ENCODE data around the gene ILKAP. TPM values are rescaled to one million over a fixed set of nuclear protein-coding genes. Genes with fewer than 3 reads are reported as not detected.

Gene ILKAP
- total RNA-seq, 1 experiment from 2014 or later, result 41.5 TPM

DNA sequence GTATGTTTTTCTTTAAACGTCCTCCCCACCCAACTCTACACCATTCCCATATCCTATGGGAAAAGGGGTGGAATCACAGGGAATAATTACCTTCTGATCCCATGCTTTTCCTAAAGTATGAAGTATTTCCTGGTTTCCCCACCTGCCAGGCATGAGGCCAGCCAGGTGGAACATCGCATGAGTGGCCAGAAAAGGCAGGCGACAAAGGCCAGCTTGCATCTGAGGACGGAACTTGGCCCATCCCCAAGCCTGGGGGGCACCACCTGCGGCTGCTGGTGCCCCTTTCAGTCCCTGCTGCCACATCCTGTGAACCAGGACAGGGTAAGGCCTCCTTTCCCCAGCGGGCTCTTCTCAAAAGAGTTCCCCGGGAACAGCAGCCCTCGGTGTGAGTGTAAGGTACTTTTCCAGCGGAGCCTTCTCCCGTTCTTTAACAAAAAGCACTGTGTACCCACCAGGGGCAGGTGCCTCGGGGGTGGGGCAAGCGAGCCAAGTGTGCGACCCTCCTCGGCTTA is 45.9 kb downstream of the ILKAP start:
- Histone ChIP-seq H3K56ac (ENCODE audit: insufficient read length, low read depth, low read length) (no peak overlapping the region), H3T11ph (ENCODE audit: low read length) (no peak overlapping the region), H3K4me2 (ENCODE audit: insufficient read depth, insufficient read length, low read length) (peak overlapping the region; percentile 49), H2BK5ac (ENCODE audit: insufficient read length, low read length) (no peak overlapping the region), H3K14ac (ENCODE audit: insufficient read depth, low read length) (no peak overlapping the region), H4K5ac (ENCODE audit: insufficient read length, low read depth, low read length) (no peak overlapping the region), H2BK120ac (ENCODE audit: low read depth, low read length, poor library complexity, severe bottlenecking) (no peak overlapping the region), H3K27me3 (ENCODE audit: insufficient read depth, low read length) (peaks cover 4% of the 10 kb centered on the region; the same call in 1 of the 2 replicates), H3K27ac (ENCODE audit: insufficient read length, low read depth, low read length) (no peak overlapping the region), H2BK20ac (ENCODE audit: low read depth, low read length, poor library complexity, severe bottlenecking) (no peak overlapping the region), H3K4ac (ENCODE audit: low read depth, low read length) (no peak overlapping the region), H3K23me2 (ENCODE audit: insufficient read length, low read depth, low read length, poor library complexity, severe bottlenecking) (peaks cover 10% of the 10 kb centered on the region), H3K79me2 (ENCODE audit: insufficient read depth, low read length) (no peaks in the 10 kb centered on the region), H3K23ac (ENCODE audit: insufficient read length, low read depth, low read length) (no peak overlapping the region), H3K9me3 (ENCODE audit: control insufficient read depth, low read depth, low read length) (no peaks in the 10 kb centered on the region), H4K20me1 (ENCODE audit: control insufficient read depth, insufficient read depth, insufficient read length) (no peaks in the 10 kb centered on the region), H3K79me1 (ENCODE audit: insufficient read depth, low read depth, low read length, poor library complexity, severe bottlenecking) (no peaks in the 10 kb centered on the region), H3K18ac (ENCODE audit: insufficient read length, low read depth, low read length) (no peak overlapping the region), H2BK12ac (ENCODE audit: insufficient read length, low read depth, low read length) (no peak overlapping the region), H3K9ac (ENCODE audit: extremely low read depth, insufficient read length, low read length) (no peak overlapping the region), H3K4me1 (ENCODE audit: insufficient read depth, low read length) (no peaks in the 10 kb centered on the region), H2AFZ (ENCODE audit: low read length) (no peak overlapping the region), H4K91ac (ENCODE audit: insufficient read length, low read depth, low read length) (no peak overlapping the region), H4K8ac (replicated peaks; ENCODE audit: insufficient read length, low read depth, low read length) (no peak overlapping the region), H2AK5ac (ENCODE audit: insufficient read length, low read length) (no peak overlapping the region), H2BK15ac (ENCODE audit: low read depth, low read length) (no peak overlapping the region)
- Mint-ChIP-seq H3K4me1 (peaks cover 12 to 18% of the 10 kb centered on the region in 2 experiments), H3K36me3 (ENCODE audit: insufficient read depth in 1 of 3, low read depth in 3 of 3) (no peaks in the 10 kb centered on the region; a peak in 2 of 7 replicates), H3K27me3 (ENCODE audit: low read depth) (peaks cover 36% of the 10 kb centered on the region), H3K9me3 (no peaks in the 10 kb centered on the region), H3K27ac (no peak overlapping the region), H3K4me3 (peak overlapping the region in 1 of 2 experiments; percentile 54; a peak in 1 of 5 replicates)
- TF ChIP-seq, protein P1, sequence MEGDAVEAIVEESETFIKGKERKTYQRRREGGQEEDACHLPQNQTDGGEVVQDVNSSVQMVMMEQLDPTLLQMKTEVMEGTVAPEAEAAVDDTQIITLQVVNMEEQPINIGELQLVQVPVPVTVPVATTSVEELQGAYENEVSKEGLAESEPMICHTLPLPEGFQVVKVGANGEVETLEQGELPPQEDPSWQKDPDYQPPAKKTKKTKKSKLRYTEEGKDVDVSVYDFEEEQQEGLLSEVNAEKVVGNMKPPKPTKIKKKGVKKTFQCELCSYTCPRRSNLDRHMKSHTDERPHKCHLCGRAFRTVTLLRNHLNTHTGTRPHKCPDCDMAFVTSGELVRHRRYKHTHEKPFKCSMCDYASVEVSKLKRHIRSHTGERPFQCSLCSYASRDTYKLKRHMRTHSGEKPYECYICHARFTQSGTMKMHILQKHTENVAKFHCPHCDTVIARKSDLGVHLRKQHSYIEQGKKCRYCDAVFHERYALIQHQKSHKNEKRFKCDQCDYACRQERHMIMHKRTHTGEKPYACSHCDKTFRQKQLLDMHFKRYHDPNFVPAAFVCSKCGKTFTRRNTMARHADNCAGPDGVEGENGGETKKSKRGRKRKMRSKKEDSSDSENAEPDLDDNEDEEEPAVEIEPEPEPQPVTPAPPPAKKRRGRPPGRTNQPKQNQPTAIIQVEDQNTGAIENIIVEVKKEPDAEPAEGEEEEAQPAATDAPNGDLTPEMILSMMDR (conservative IDR thresholded peaks at IDR 0.05), result no peak
- no CpG with 5 or more reads among the region's 14 CpGs for WGBS (ENCODE audit: extremely low coverage, insufficient read length, low lambda C conversion rate)
- DNase-seq, result no peak

Data from H9 (cell line).